Small intestine (tissue), 7 donors: ENCODE data around the gene GPR173. TPM values are rescaled to one million over a fixed set of nuclear protein-coding genes. Genes with fewer than 3 reads are reported as not detected.

ENCODE experiments used
- DNase-seq, 2 donors: peaks; one replicate each; pipeline versions ENCODE4 v3.0.0 to v3.0.0-alpha.2; 2013
- FAIRE-seq: peaks from 2 replicates; lab custom pipeline; 2012; peaks lifted over from hg19 to GRCh38; lab: Jason Lieb, UNC
- H3K27ac ChIP-seq, 3 donors: one replicate each; pipeline ENCODE4 v1.5.1; 2013; ENCODE audit warnings: low read length in 2 of 3, mild to moderate bottlenecking in 2 of 3, control low read depth in 1 of 3, inconsistent platforms in 1 of 3, low read depth in 1 of 3, moderate library complexity in 1 of 3
- H3K27me3 ChIP-seq, 3 donors: one replicate each; pipeline ENCODE4 v1.6.1; 2013; ENCODE audit warnings: low read length in 3 of 3, inconsistent platforms in 1 of 3; ENCODE audit not compliant: control insufficient read depth in 3 of 3, insufficient read depth in 3 of 3
- H3K36me3 ChIP-seq, 3 donors: one replicate each; pipeline ENCODE4 v1.6.1; 2013; ENCODE audit warnings: low read length in 3 of 3, inconsistent platforms in 1 of 3, low read depth in 1 of 3, mild to moderate bottlenecking in 1 of 3, moderate library complexity in 1 of 3; ENCODE audit not compliant: control insufficient read depth in 3 of 3, insufficient read depth in 2 of 3
- H3K4me1 ChIP-seq, 3 donors: one replicate each; pipeline ENCODE4 v1.6.1; 2013; ENCODE audit warnings: low read length in 2 of 3, inconsistent platforms in 1 of 3, low read depth in 1 of 3, mild to moderate bottlenecking in 1 of 3, moderate library complexity in 1 of 3; ENCODE audit not compliant: control insufficient read depth in 3 of 3, insufficient read depth in 2 of 3
- H3K4me3 ChIP-seq, 3 donors: one replicate each; pipeline ENCODE4 v1.5.1; 2013; ENCODE audit warnings: low read length in 3 of 3, control low read depth in 1 of 3, inconsistent platforms in 1 of 3, low read depth in 1 of 3, mild to moderate bottlenecking in 1 of 3, moderate library complexity in 1 of 3
- H3K9me3 ChIP-seq, 2 donors: one replicate each; pipeline ENCODE4 v1.6.1; 2013; ENCODE audit warnings: low read depth in 1 of 2, low read length in 1 of 2; ENCODE audit not compliant: control insufficient read depth in 2 of 2, insufficient read depth in 1 of 2
- WGBS, 3 donors: extraction: QIAGEN DNeasy Blood & Tissue Kit; methylation state at CpG; one replicate each; pipeline ENCODE4 v1.1.7; 2013; 5-methylcytosine and 5-hydroxymethylcytosine counted together
- polyA plus RNA-seq, 4 donors: library from polyadenylated mRNA; stranded (reverse) in 3 of 4; unstranded in 1 of 4; fragments of 200-250 nt in 3 of 4; fragments of 120-200 nt in 1 of 4; gene quantifications; one replicate each; pipeline versions ENCODE4 v1.2.1 to v1.2.3, GENCODE V29; 2013
- donor health status: healthy with polysubstance abuse.
- donor health status: control.
- donor health status: control.
- donor health status: Bipolar disorder and iron deficiency.
- donor health status: healthy.

GPR173 gene
- polyA plus RNA-seq, 4 donors, result 0.27 to 3.5 (median 1.5) TPM; not detected in 1

GRCh38 chrX:53047228-53047627 lies 1.4 kb upstream of the GPR173 start:
- Histone ChIP-seq H3K27me3 (no peaks in the 10 kb centered on the region), H3K9me3 (no peaks in the 10 kb centered on the region), H3K36me3 (no peaks in the 10 kb centered on the region), H3K4me1 (no peaks in the 10 kb centered on the region), H3K4me3 (no peak overlapping the region), H3K27ac (no peak overlapping the region)
- FAIRE-seq, result no peak
- no peak for DNase-seq
- whole genome bisulfite sequencing, 3 donors, result 83 to 95% (median 90%) methylated on average over 6 of the region's 6 CpGs

- no peak overlapping the region for H3K27ac ChIP-seq
- H3K4me1 ChIP-seq, result no peaks in the 10 kb centered on the region
- FAIRE-seq, result no peak
- H3K36me3 ChIP-seq, result no peaks in the 10 kb centered on the region
- no peak for DNase-seq
- H3K9me3 ChIP-seq, result no peaks in the 10 kb centered on the region
- H3K27me3 ChIP-seq, result no peaks in the 10 kb centered on the region
- peak overlapping the region in 2 of 3 donors; percentile 15 to 18 for H3K4me3 ChIP-seq
- 19 to 58% (median 41%) methylated on average over 6 to 8 of the region's 8 CpGs for WGBS, 3 donors
Observed at GRCh38 chrX:53049127-53049517, 533 bp downstream of the GPR173 start.

- Histone ChIP-seq H3K27me3 (no peaks in the 10 kb centered on the region), H3K9me3 (no peaks in the 10 kb centered on the region), H3K36me3 (no peaks in the 10 kb centered on the region), H3K4me3 (no peak overlapping the region), H3K4me1 (no peaks in the 10 kb centered on the region), H3K27ac (no peak overlapping the region)
- DNase-seq (no peak), FAIRE-seq (no peak)
- 77 to 79% (median 79%) methylated on average over 4 to 6 of the region's 6 CpGs for WGBS, 3 donors
Observed at GRCh38 chrX:53050841-53051240, 2.3 kb downstream of the GPR173 start.

DNA sequence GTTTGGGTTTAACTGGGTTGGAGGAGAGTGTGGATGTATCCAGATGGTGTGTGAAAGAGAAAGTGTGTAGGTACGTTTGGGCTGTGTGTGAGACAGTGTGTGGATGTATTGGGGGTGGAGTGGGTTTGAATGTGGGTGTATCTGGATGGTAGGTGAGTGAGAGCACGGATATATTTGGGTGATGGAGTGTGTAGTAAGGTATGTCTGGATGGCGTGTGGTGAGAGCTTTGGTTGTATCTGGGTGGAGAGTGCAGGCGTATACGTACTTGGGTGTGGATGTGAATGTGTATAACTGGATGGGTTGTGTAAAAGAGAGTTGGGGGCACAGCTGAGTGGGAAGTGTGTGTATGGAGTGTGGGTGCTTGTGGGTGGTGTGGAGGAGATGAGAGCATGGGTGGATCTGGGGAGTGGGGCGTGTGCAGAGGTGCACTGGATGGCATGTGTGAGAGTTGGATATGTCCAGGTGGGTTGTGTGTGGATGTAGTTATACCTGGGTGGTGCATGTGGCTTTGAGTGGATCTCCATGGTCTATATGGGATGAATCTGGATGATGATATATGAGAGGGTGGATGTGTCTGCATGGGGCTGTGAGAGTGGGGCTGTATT lies 6.8 kb downstream of the GPR173 start:
- 71 to 84% (median 72%) methylated on average over 6 of the region's 6 CpGs for WGBS, 3 donors
- DNase-seq, result no peak

DNA sequence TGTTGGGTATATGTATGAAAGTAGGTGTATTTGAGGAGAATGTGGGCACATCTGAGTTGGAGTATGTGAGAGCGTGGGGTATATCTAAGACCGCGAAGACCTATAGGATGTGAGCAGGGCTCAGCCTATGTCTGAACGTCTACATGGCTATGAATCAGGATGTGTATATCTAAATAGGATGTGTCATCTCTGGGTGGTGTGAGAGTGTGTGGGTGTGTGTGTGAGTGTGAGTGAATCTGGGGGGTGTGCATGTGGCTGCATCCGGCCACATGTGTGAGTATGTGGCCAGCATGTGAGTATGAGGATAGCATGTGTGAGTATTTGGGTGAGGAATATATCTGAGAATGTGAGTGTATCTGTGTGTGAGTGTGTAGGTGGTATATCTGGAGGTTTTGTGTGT lies 7.7 kb downstream of the GPR173 start:
- no peak overlapping the region for H3K27ac ChIP-seq
- FAIRE-seq, result no peak
- 83 to 85% (median 84%) methylated on average over 5 of the region's 5 CpGs for WGBS, 3 donors
- no peak overlapping the region for H3K4me3 ChIP-seq
- H3K9me3 ChIP-seq, result no peaks in the 10 kb centered on the region
- no peaks in the 10 kb centered on the region for H3K4me1 ChIP-seq
- H3K36me3 ChIP-seq, result no peaks in the 10 kb centered on the region
- no peak for DNase-seq
- H3K27me3 ChIP-seq, result no peaks in the 10 kb centered on the region

More for the DNA sequence above, 6.8 kb downstream of the GPR173 start:
- FAIRE-seq, result no peak
- H3K27ac ChIP-seq, result no peak overlapping the region
- no peaks in the 10 kb centered on the region for H3K9me3 ChIP-seq
- no peaks in the 10 kb centered on the region for H3K36me3 ChIP-seq
- H3K4me1 ChIP-seq, result no peaks in the 10 kb centered on the region
- no peak overlapping the region for H3K4me3 ChIP-seq
- H3K27me3 ChIP-seq, result no peaks in the 10 kb centered on the region

GRCh38 chrX:53065104-53065503 lies 16.5 kb downstream of the GPR173 start:
- Histone ChIP-seq H3K36me3 (no peaks in the 10 kb centered on the region), H3K4me3 (no peak overlapping the region), H3K27ac (no peak overlapping the region), H3K4me1 (peaks cover 0 to 5% (median 0%) of the 10 kb centered on the region in 3 donors), H3K9me3 (no peaks in the 10 kb centered on the region), H3K27me3 (no peaks in the 10 kb centered on the region)
- DNase-seq (no peak), FAIRE-seq (no peak)
- WGBS, 3 donors, result 62 to 79% (median 71%) methylated on average over 1 of the region's 1 CpG

GRCh38 chrX:53071064-53071463 lies 22.5 kb downstream of the GPR173 start:
- 69 to 85% (median 72%) methylated on average over 10 of the region's 10 CpGs for WGBS, 3 donors
- no peak for DNase-seq
- Histone ChIP-seq H3K4me1 (no peaks in the 10 kb centered on the region), H3K27me3 (no peaks in the 10 kb centered on the region), H3K4me3 (no peak overlapping the region), H3K9me3 (no peaks in the 10 kb centered on the region), H3K36me3 (no peaks in the 10 kb centered on the region), H3K27ac (no peak overlapping the region)
- no peak for FAIRE-seq

GRCh38 chrX:53071604-53072417 lies 23.2 kb downstream of the GPR173 start:
- Histone ChIP-seq H3K4me1 (no peaks in the 10 kb centered on the region), H3K27me3 (no peaks in the 10 kb centered on the region), H3K9me3 (no peaks in the 10 kb centered on the region), H3K4me3 (peak overlapping the region in 2 of 3 donors; percentile 33 to 43), H3K36me3 (no peaks in the 10 kb centered on the region), H3K27ac (peak overlapping the region in 1 of 3 donors; percentile 73)
- WGBS, 3 donors, result 1 to 10% (median 3%) methylated on average over 29 to 31 of the region's 31 CpGs
- no peak for FAIRE-seq
- peak; percentile 78 to 83 for DNase-seq
